PC-3 (cell line): ENCODE data around the gene SLC6A1. TPM values are rescaled to one million over a fixed set of nuclear protein-coding genes. Genes with fewer than 3 reads are reported as not detected.

Experiments
- ATAC-seq: fragments of 200-7000 bp; cut with Tn5 transposase; 2 replicates; pipeline ENCODE4 v1.9.1; 2020; ENCODE audit warnings: mild to moderate bottlenecking, moderate library complexity
- BruUV-seq: library from RNA; stranded (reverse); fragments of 400-500 nt; replicated peaks from 2 replicates; lab custom pipeline; 2021; lab: Mats Ljungman, UMichigan
- CTCF ChIA-PET: fragments of 300-600 bp; sonication (Branson Sonifier 250); formaldehyde crosslinking; loops from one replicate; lab custom pipeline; 2022; ENCODE audit warnings: antibody characterized with exemption; lab: Charles Lee
- POLR2A ChIA-PET: fragments of 300-600 bp; sonication (Branson Sonifier 250); formaldehyde crosslinking; loops from one replicate; lab custom pipeline; 2022; ENCODE audit warnings: antibody characterized with exemption; ENCODE audit not compliant: unreplicated experiment; lab: Charles Lee
- DNase-seq: peaks from one replicate; pipeline ENCODE4 v3.0.0-alpha.2; 2015
- H2AFZ ChIP-seq: fragments of 300-600 bp; sonication (generic); 2 replicates; pipeline ENCODE4 v1.6.0; 2016; ENCODE audit warnings: antibody characterized with exemption, low read length
- H3F3A ChIP-seq: fragments of 300-600 bp; sonication (generic); one replicate; pipeline ENCODE4 v1.6.0; 2017; ENCODE audit warnings: antibody characterized with exemption, low read length, control low read depth, mild to moderate bottlenecking; ENCODE audit not compliant: unreplicated experiment
- H3K27ac ChIP-seq: fragments of 300-600 bp; sonication (generic); 2 replicates; pipeline ENCODE4 v1.5.1; 2016; ENCODE audit warnings: mild to moderate bottlenecking, low read length
- H3K27me3 ChIP-seq: fragments of 300-600 bp; sonication (generic); 2 replicates; pipeline ENCODE4 v1.6.1; 2016; ENCODE audit warnings: low read length, mixed read lengths
- H3K36me3 ChIP-seq: fragments of 300-600 bp; sonication (generic); 2 replicates; pipeline ENCODE4 v1.6.1; 2016; ENCODE audit warnings: low read depth, mixed run types, low read length, mixed read lengths
- H3K4me1 ChIP-seq: fragments of 300-600 bp; sonication (generic); 2 replicates; pipeline ENCODE4 v1.5.1; 2016; ENCODE audit warnings: low read length; ENCODE audit not compliant: insufficient read depth
- H3K4me2 ChIP-seq: fragments of 300-600 bp; sonication (generic); 2 replicates; pipeline ENCODE4 v1.6.0; 2016; ENCODE audit warnings: low read length
- H3K4me3 ChIP-seq: fragments of 300-600 bp; sonication (generic); 2 replicates; pipeline ENCODE4 v1.5.1; 2016; ENCODE audit warnings: mild to moderate bottlenecking, low read length, mixed read lengths
- H3K79me2 ChIP-seq: fragments of 300-600 bp; sonication (generic); 2 replicates; pipeline ENCODE4 v1.6.1; 2017; ENCODE audit warnings: low read length, mixed read lengths
- H3K9ac ChIP-seq: fragments of 300-600 bp; sonication (generic); 2 replicates; pipeline ENCODE4 v1.6.0; 2016; ENCODE audit warnings: mild to moderate bottlenecking, low read length
- H3K9me2 ChIP-seq: fragments of 300-600 bp; sonication (generic); replicated peaks from 2 replicates; pipeline ENCODE4 v1.6.1; 2016; ENCODE audit warnings: mixed run types, low read length, mixed read lengths
- H3K9me3 ChIP-seq: fragments of 300-600 bp; sonication (generic); 2 replicates; pipeline ENCODE4 v1.6.1; 2016; ENCODE audit warnings: low read length, mixed read lengths
- H4K20me1 ChIP-seq: fragments of 300-600 bp; sonication (generic); 2 replicates; pipeline ENCODE4 v1.6.1; 2016; ENCODE audit warnings: low read length, mixed read lengths
- CTCF ChIP-seq: fragments of 300-600 bp; sonication (generic); conservative IDR thresholded peaks from 2 replicates; pipeline ENCODE4 v1.5.1; 2017; ENCODE audit warnings: antibody characterized with exemption, low read depth, mild to moderate bottlenecking, low read length
- EZH2 ChIP-seq: fragments of 300-600 bp; sonication (generic); IDR thresholded peaks from one replicate; pipeline ENCODE4 v1.6.1; 2017; ENCODE audit warnings: antibody characterized with exemption, mild to moderate bottlenecking, low read length; ENCODE audit not compliant: unreplicated experiment
- EZH2phosphoT487 ChIP-seq: fragments of 300-600 bp; sonication (generic); IDR thresholded peaks from 2 replicates; pipeline ENCODE4 v1.6.1; 2018; ENCODE audit warnings: mild to moderate bottlenecking, antibody characterized with exemption, low read length, borderline replicate concordance
- intact Hi-C: fragments of 100-400 bp; cut with micrococcal nuclease; formaldehyde crosslinking; loops from 2 replicates; pipeline ENCODE4 v1.9.0; 2023
- total RNA-seq: library from RNA; depleted of rRNA; stranded (reverse); fragments of >200 nt; gene quantifications from 2 replicates; pipeline ENCODE4 v1.2.3, GENCODE V29; 2014

SLC6A1 gene
- total RNA-seq, 1 experiment from 2014 or later = not detected

GRCh38 chr3:10978956-10979355, 13.6 kb upstream of the SLC6A1 start:
- intact Hi-C loops = no loop called here
- Histone ChIP-seq H3K9me3 (no peaks in the 10 kb centered on the region), H3K4me3 (no peak overlapping the region), H3K4me2 (no peak overlapping the region), H3K36me3 (no peaks in the 10 kb centered on the region), H3K9ac (no peak overlapping the region), H3K9me2 (no peaks in the 10 kb centered on the region), H2AFZ (no peak overlapping the region), H4K20me1 (no peaks in the 10 kb centered on the region), H3K27me3 (peaks cover 15% of the 10 kb centered on the region; the same call in 1 of the 2 replicates), H3K27ac (no peak overlapping the region), H3K79me2 (no peaks in the 10 kb centered on the region), H3F3A (no peaks in the 10 kb centered on the region), H3K4me1 (peaks cover 16% of the 10 kb centered on the region)
- ChIA-PET CTCF (no interaction called here), POLR2A (no interaction called here)
- TF ChIP-seq CTCF (no peak), EZH2phosphoT487 (no peak), EZH2 (no peak)
- DNase-seq (no peak), ATAC-seq (no peak)
- BruUV-seq = no TSS peak

- H3K4me2 ChIP-seq = no peak overlapping the region
- no peak overlapping the region for H3K9ac ChIP-seq
- no peak for ATAC-seq
- H2AFZ ChIP-seq = no peak overlapping the region
- ChIA-PET POLR2A (no interaction called here), CTCF (no interaction called here)
- no peaks in the 10 kb centered on the region for H3K79me2 ChIP-seq
- no peaks in the 10 kb centered on the region for H3K9me2 ChIP-seq
- no peaks in the 10 kb centered on the region for H4K20me1 ChIP-seq
- intact Hi-C loops = no loop called here
- no peaks in the 10 kb centered on the region for H3K36me3 ChIP-seq
- H3F3A ChIP-seq = no peaks in the 10 kb centered on the region
- H3K4me3 ChIP-seq = no peak overlapping the region
- no peak overlapping the region for H3K27ac ChIP-seq
- H3K9me3 ChIP-seq = no peaks in the 10 kb centered on the region
- H3K4me1 ChIP-seq = peaks cover 16% of the 10 kb centered on the region
- no TSS peak for BruUV-seq
- TF ChIP-seq EZH2phosphoT487 (no peak), EZH2 (no peak), CTCF (no peak)
- DNase-seq = no peak
- peaks cover 20% of the 10 kb centered on the region; the same call in 1 of the 2 replicates for H3K27me3 ChIP-seq
Measured at GRCh38 chr3:10980312-10980711, 12.2 kb upstream of the SLC6A1 start.

GRCh38 chr3:10981031-10981430, 11.5 kb upstream of the SLC6A1 start:
- no peaks in the 10 kb centered on the region for H3K9me2 ChIP-seq
- H3K4me1 ChIP-seq = peaks cover 16% of the 10 kb centered on the region
- no peak overlapping the region for H2AFZ ChIP-seq
- no peak overlapping the region for H3K9ac ChIP-seq
- ATAC-seq (no peak), DNase-seq (no peak)
- no peak overlapping the region for H3K27ac ChIP-seq
- no peak overlapping the region for H3K4me3 ChIP-seq
- ChIA-PET CTCF (no interaction called here), POLR2A (no interaction called here)
- peaks cover 28% of the 10 kb centered on the region for H3K27me3 ChIP-seq
- TF ChIP-seq EZH2phosphoT487 = no peak
- TF ChIP-seq CTCF = no peak
- TF ChIP-seq EZH2 = no peak
- no peaks in the 10 kb centered on the region for H3F3A ChIP-seq
- no peak overlapping the region for H3K4me2 ChIP-seq
- H3K36me3 ChIP-seq = no peaks in the 10 kb centered on the region
- intact Hi-C loops = no loop called here
- no peaks in the 10 kb centered on the region for H4K20me1 ChIP-seq
- BruUV-seq = no TSS peak
- no peaks in the 10 kb centered on the region for H3K79me2 ChIP-seq
- no peaks in the 10 kb centered on the region for H3K9me3 ChIP-seq
